AG09309 (cell line): ENCODE measurements around the gene RGCC.

Experiments used
- DNase-seq: peaks from one replicate; pipeline ENCODE4 v3.0.0-alpha.2; 2010; ENCODE audit warnings: low read depth
- H3K4me3 ChIP-seq: 2 replicates; pipeline ENCODE4 v1.5.1; 2011; ENCODE audit warnings: mild to moderate bottlenecking, low read depth, low read length, moderate library complexity; ENCODE audit not compliant: control insufficient read depth
- TF ChIP-seq, protein P1 (sequence below): IDR thresholded peaks from 2 replicates; pipeline ENCODE4 v1.5.1; 2011; ENCODE audit warnings: mild to moderate bottlenecking, low read depth, low read length, inconsistent platforms; ENCODE audit not compliant: insufficient read depth, control insufficient read depth; ENCODE audit errors: missing control alignments

The RGCC gene

GRCh38 chr13:41495044-41495443 is 37.7 kb downstream of the RGCC start:
- no peak for DNase-seq
- H3K4me3 ChIP-seq, result no peak overlapping the region
- TF ChIP-seq, protein P1, sequence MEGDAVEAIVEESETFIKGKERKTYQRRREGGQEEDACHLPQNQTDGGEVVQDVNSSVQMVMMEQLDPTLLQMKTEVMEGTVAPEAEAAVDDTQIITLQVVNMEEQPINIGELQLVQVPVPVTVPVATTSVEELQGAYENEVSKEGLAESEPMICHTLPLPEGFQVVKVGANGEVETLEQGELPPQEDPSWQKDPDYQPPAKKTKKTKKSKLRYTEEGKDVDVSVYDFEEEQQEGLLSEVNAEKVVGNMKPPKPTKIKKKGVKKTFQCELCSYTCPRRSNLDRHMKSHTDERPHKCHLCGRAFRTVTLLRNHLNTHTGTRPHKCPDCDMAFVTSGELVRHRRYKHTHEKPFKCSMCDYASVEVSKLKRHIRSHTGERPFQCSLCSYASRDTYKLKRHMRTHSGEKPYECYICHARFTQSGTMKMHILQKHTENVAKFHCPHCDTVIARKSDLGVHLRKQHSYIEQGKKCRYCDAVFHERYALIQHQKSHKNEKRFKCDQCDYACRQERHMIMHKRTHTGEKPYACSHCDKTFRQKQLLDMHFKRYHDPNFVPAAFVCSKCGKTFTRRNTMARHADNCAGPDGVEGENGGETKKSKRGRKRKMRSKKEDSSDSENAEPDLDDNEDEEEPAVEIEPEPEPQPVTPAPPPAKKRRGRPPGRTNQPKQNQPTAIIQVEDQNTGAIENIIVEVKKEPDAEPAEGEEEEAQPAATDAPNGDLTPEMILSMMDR, result no peak

GRCh38 chr13:41496420-41497234 is 39.3 kb downstream of the RGCC start:
- H3K4me3 ChIP-seq, result no peak overlapping the region
- TF ChIP-seq, protein P1, result no peak
- DNase-seq, result no peak

GRCh38 chr13:41497436-41497835 is 40.1 kb downstream of the RGCC start:
- TF ChIP-seq, protein P1, result no peak
- DNase-seq, result no peak

GRCh38 chr13:41499452-41499851 is 42.1 kb downstream of the RGCC start:
- no peak overlapping the region for H3K4me3 ChIP-seq
- DNase-seq, result no peak
- TF ChIP-seq, protein P1, result no peak

More at GRCh38 chr13:41497436-41497835, 40.1 kb downstream of the RGCC start:
- no peak overlapping the region for H3K4me3 ChIP-seq

- no peak for DNase-seq
- no peak overlapping the region for H3K4me3 ChIP-seq
- TF ChIP-seq, protein P1, result no peak
Observed at GRCh38 chr13:41500511-41500910, 43.2 kb downstream of the RGCC start.

- H3K4me3 ChIP-seq, result no peak overlapping the region
- no peak for DNase-seq
- TF ChIP-seq, protein P1, result no peak
Observed at GRCh38 chr13:41501281-41501680, 43.9 kb downstream of the RGCC start.
